Measurements from ENCODE around the gene FAM234B. TPM values are rescaled to one million over a fixed set of nuclear protein-coding genes. Genes with fewer than 3 reads are reported as not detected.

FAM234B gene
- total RNA-seq, 1 donor from 2014 or later = 3.7 TPM

GRCh38 chr12:13095266-13095995, 51.2 kb downstream of the FAM234B start:
- Histone ChIP-seq H3K27me3 (ENCODE audit: control insufficient read depth in 3 of 3, insufficient read depth in 3 of 3, low read length in 3 of 3) (peaks cover 0 to 4% (median 0%) of the 10 kb centered on the region in 3 donors), H3K4me1 (ENCODE audit: control insufficient read depth in 3 of 3, insufficient read depth in 3 of 3, low read length in 3 of 3) (peaks cover 17 to 21% (median 18%) of the 10 kb centered on the region in 3 donors), H3K4me3 (ENCODE audit: low read length in 3 of 3) (no peak overlapping the region), H3K9me3 (ENCODE audit: control insufficient read depth in 3 of 3, low read length in 3 of 3) (no peaks in the 10 kb centered on the region), H3K36me3 (ENCODE audit: control insufficient read depth in 3 of 3, insufficient read depth in 3 of 3, low read length in 3 of 3) (no peaks in the 10 kb centered on the region), H3K27ac (ENCODE audit: low read depth, low read length) (no peak overlapping the region), H3K9ac (ENCODE audit: low read depth in 1 of 3, low read length in 3 of 3) (no peak overlapping the region)

GRCh38 chr12:13097491-13098011, 53.4 kb downstream of the FAM234B start:
- Histone ChIP-seq H3K27ac (ENCODE audit: low read depth, low read length) (peak overlapping the region; percentile 90), H3K9ac (ENCODE audit: low read depth in 1 of 3, low read length in 3 of 3) (peak overlapping the region; percentile 1 to 49 (median 8)), H3K4me1 (ENCODE audit: control insufficient read depth in 3 of 3, insufficient read depth in 3 of 3, low read length in 3 of 3) (peaks cover 30 to 35% (median 34%) of the 10 kb centered on the region in 3 donors), H3K9me3 (ENCODE audit: control insufficient read depth in 3 of 3, low read length in 3 of 3) (no peaks in the 10 kb centered on the region), H3K27me3 (ENCODE audit: control insufficient read depth in 3 of 3, insufficient read depth in 3 of 3, low read length in 3 of 3) (peaks cover 0 to 4% (median 0%) of the 10 kb centered on the region in 3 donors), H3K4me3 (ENCODE audit: low read length in 3 of 3) (peak overlapping the region; percentile 29 to 65 (median 52)), H3K36me3 (ENCODE audit: control insufficient read depth in 3 of 3, insufficient read depth in 3 of 3, low read length in 3 of 3) (no peaks in the 10 kb centered on the region)

GRCh38 chr12:13099066-13099843, 55.1 kb downstream of the FAM234B start:
- Histone ChIP-seq H3K9ac (ENCODE audit: low read depth in 1 of 3, low read length in 3 of 3) (peak overlapping the region in 1 of 3 donors; percentile 34), H3K4me1 (ENCODE audit: control insufficient read depth in 3 of 3, insufficient read depth in 3 of 3, low read length in 3 of 3) (peaks cover 30 to 35% (median 35%) of the 10 kb centered on the region in 3 donors), H3K36me3 (ENCODE audit: control insufficient read depth in 3 of 3, insufficient read depth in 3 of 3, low read length in 3 of 3) (no peaks in the 10 kb centered on the region)

GRCh38 chr12:13099844-13100604, 55.8 kb downstream of the FAM234B start:
- no peaks in the 10 kb centered on the region for H3K36me3 ChIP-seq (ENCODE audit: control insufficient read depth in 3 of 3, insufficient read depth in 3 of 3, low read length in 3 of 3)
- H3K9ac ChIP-seq (ENCODE audit: low read depth in 1 of 3, low read length in 3 of 3) = peak overlapping the region in 1 of 3 donors; percentile 52
- H3K27me3 ChIP-seq (ENCODE audit: control insufficient read depth in 3 of 3, insufficient read depth in 3 of 3, low read length in 3 of 3) = peaks cover 0 to 4% (median 0%) of the 10 kb centered on the region in 3 donors
- H3K4me1 ChIP-seq (ENCODE audit: control insufficient read depth in 3 of 3, insufficient read depth in 3 of 3, low read length in 3 of 3) = peaks cover 30 to 35% (median 35%) of the 10 kb centered on the region in 3 donors
- peak overlapping the region; percentile 90 for H3K27ac ChIP-seq (ENCODE audit: low read depth, low read length)
- H3K9me3 ChIP-seq (ENCODE audit: control insufficient read depth in 3 of 3, low read length in 3 of 3) = no peaks in the 10 kb centered on the region
- H3K4me3 ChIP-seq (ENCODE audit: low read length in 3 of 3) = peak overlapping the region; percentile 51 to 68 (median 64)

More at GRCh38 chr12:13099066-13099843, 55.1 kb downstream of the FAM234B start:
- Histone ChIP-seq H3K27me3 (ENCODE audit: control insufficient read depth in 3 of 3, insufficient read depth in 3 of 3, low read length in 3 of 3) (peaks cover 0 to 4% (median 0%) of the 10 kb centered on the region in 3 donors), H3K9me3 (ENCODE audit: control insufficient read depth in 3 of 3, low read length in 3 of 3) (no peaks in the 10 kb centered on the region), H3K27ac (ENCODE audit: low read depth, low read length) (peak overlapping the region; percentile 90), H3K4me3 (ENCODE audit: low read length in 3 of 3) (no peak overlapping the region)

- Histone ChIP-seq H3K36me3 (ENCODE audit: control insufficient read depth in 3 of 3, insufficient read depth in 3 of 3, low read length in 3 of 3) (no peaks in the 10 kb centered on the region), H3K27me3 (ENCODE audit: control insufficient read depth in 3 of 3, insufficient read depth in 3 of 3, low read length in 3 of 3) (peaks cover 0 to 4% (median 0%) of the 10 kb centered on the region in 3 donors), H3K4me3 (ENCODE audit: low read length in 3 of 3) (peak overlapping the region; percentile 51 to 68 (median 64)), H3K4me1 (ENCODE audit: control insufficient read depth in 3 of 3, insufficient read depth in 3 of 3, low read length in 3 of 3) (peaks cover 30 to 35% (median 35%) of the 10 kb centered on the region in 3 donors), H3K9ac (ENCODE audit: low read depth in 1 of 3, low read length in 3 of 3) (peak overlapping the region in 2 of 3 donors; percentile 52 to 80), H3K9me3 (ENCODE audit: control insufficient read depth in 3 of 3, low read length in 3 of 3) (no peaks in the 10 kb centered on the region), H3K27ac (ENCODE audit: low read depth, low read length) (peak overlapping the region; percentile 90)
Observed at GRCh38 chr12:13100605-13100881, 56.4 kb downstream of the FAM234B start.

- H3K4me1 ChIP-seq (ENCODE audit: control insufficient read depth in 3 of 3, insufficient read depth in 3 of 3, low read length in 3 of 3) = peaks cover 30 to 35% (median 35%) of the 10 kb centered on the region in 3 donors
- H3K36me3 ChIP-seq (ENCODE audit: control insufficient read depth in 3 of 3, insufficient read depth in 3 of 3, low read length in 3 of 3) = no peaks in the 10 kb centered on the region
- peak overlapping the region; percentile 75 to 83 (median 76) for H3K9ac ChIP-seq (ENCODE audit: low read depth in 1 of 3, low read length in 3 of 3)
- H3K27me3 ChIP-seq (ENCODE audit: control insufficient read depth in 3 of 3, insufficient read depth in 3 of 3, low read length in 3 of 3) = peaks cover 0 to 4% (median 0%) of the 10 kb centered on the region in 3 donors
- H3K9me3 ChIP-seq (ENCODE audit: control insufficient read depth in 3 of 3, low read length in 3 of 3) = no peaks in the 10 kb centered on the region
- H3K27ac ChIP-seq (ENCODE audit: low read depth, low read length) = peak overlapping the region; percentile 90
- peak overlapping the region; percentile 66 to 71 (median 68) for H3K4me3 ChIP-seq (ENCODE audit: low read length in 3 of 3)
Observed at GRCh38 chr12:13100882-13101769, 56.9 kb downstream of the FAM234B start.

GRCh38 chr12:13101821-13102375, 57.7 kb downstream of the FAM234B start:
- Histone ChIP-seq H3K27ac (ENCODE audit: low read depth, low read length) (peak overlapping the region; percentile 90), H3K36me3 (ENCODE audit: control insufficient read depth in 3 of 3, insufficient read depth in 3 of 3, low read length in 3 of 3) (no peaks in the 10 kb centered on the region), H3K4me1 (ENCODE audit: control insufficient read depth in 3 of 3, insufficient read depth in 3 of 3, low read length in 3 of 3) (peaks cover 30 to 35% (median 35%) of the 10 kb centered on the region in 3 donors), H3K9ac (ENCODE audit: low read depth in 1 of 3, low read length in 3 of 3) (peak overlapping the region; percentile 75 to 83 (median 76)), H3K9me3 (ENCODE audit: control insufficient read depth in 3 of 3, low read length in 3 of 3) (no peaks in the 10 kb centered on the region), H3K27me3 (ENCODE audit: control insufficient read depth in 3 of 3, insufficient read depth in 3 of 3, low read length in 3 of 3) (peaks cover 0 to 4% (median 0%) of the 10 kb centered on the region in 3 donors), H3K4me3 (ENCODE audit: low read length in 3 of 3) (peak overlapping the region; percentile 57 to 71 (median 66))

- peaks cover 30 to 35% (median 35%) of the 10 kb centered on the region in 3 donors for H3K4me1 ChIP-seq (ENCODE audit: control insufficient read depth in 3 of 3, insufficient read depth in 3 of 3, low read length in 3 of 3)
- no peak overlapping the region for H3K9ac ChIP-seq (ENCODE audit: low read depth in 1 of 3, low read length in 3 of 3)
- H3K27ac ChIP-seq (ENCODE audit: low read depth, low read length) = peak overlapping the region; percentile 90
- no peak overlapping the region for H3K4me3 ChIP-seq (ENCODE audit: low read length in 3 of 3)
- H3K9me3 ChIP-seq (ENCODE audit: control insufficient read depth in 3 of 3, low read length in 3 of 3) = no peaks in the 10 kb centered on the region
- H3K36me3 ChIP-seq (ENCODE audit: control insufficient read depth in 3 of 3, insufficient read depth in 3 of 3, low read length in 3 of 3) = no peaks in the 10 kb centered on the region
- peaks cover 0 to 4% (median 0%) of the 10 kb centered on the region in 3 donors for H3K27me3 ChIP-seq (ENCODE audit: control insufficient read depth in 3 of 3, insufficient read depth in 3 of 3, low read length in 3 of 3)
Observed at GRCh38 chr12:13102461-13103195, 58.4 kb downstream of the FAM234B start.

Measured in skeletal muscle tissue (tissue), 4 donors.